Skin of body (tissue), 3 donors: ENCODE results near the gene ANKRD53. TPM values are rescaled to one million over a fixed set of nuclear protein-coding genes. Genes with fewer than 3 reads are reported as not detected.
"Not testable (repeated sequence)": the region's sequence is repeated elsewhere in the genome, so short reads cannot be mapped to it uniquely, and the experiment has no call there.

ENCODE experiments used
- DNase-seq: peaks from one replicate; lab custom pipeline; 2025; lab: John Stamatoyannopoulos, UW
- small RNA-seq: library from RNA; depleted of rRNA; stranded (forward); fragments of <200 nt; gene quantifications from one replicate; pipeline ENCODE3, GENCODE V24; 2014; ENCODE audit warnings: low replicate concordance
- total RNA-seq: library from RNA; depleted of rRNA; stranded (reverse); fragments of >200 nt; gene quantifications from one replicate; pipeline ENCODE4 v1.2.3, GENCODE V29; 2014

ANKRD53 gene
- total RNA-seq, 1 donor from 2014 or later, result 2.1 TPM

GRCh38 chr2:71006323-71006722, 27.9 kb downstream of the ANKRD53 start:
- DNase-seq, result no peak

- no peak for DNase-seq
Measured at GRCh38 chr2:71006955-71007799, 28.7 kb downstream of the ANKRD53 start.

GRCh38 chr2:71008342-71008741, 29.9 kb downstream of the ANKRD53 start:
- no peak for DNase-seq

- DNase-seq, result not testable (repeated sequence)
Measured at GRCh38 chr2:71011786-71012185, 33.4 kb downstream of the ANKRD53 start.

- no peak for DNase-seq
Measured at GRCh38 chr2:71018625-71019024, 40.2 kb downstream of the ANKRD53 start.

GRCh38 chr2:71019989-71020388, 41.6 kb downstream of the ANKRD53 start:
- DNase-seq, result not testable (repeated sequence)

- not testable (repeated sequence) for DNase-seq
Measured at GRCh38 chr2:71021394-71021793, 43.0 kb downstream of the ANKRD53 start.

GRCh38 chr2:71023553-71024243, 45.3 kb downstream of the ANKRD53 start:
- DNase-seq, result not testable (repeated sequence)

Small RNA genes within 50 kb of the gene (small RNA-seq; reads per million reads assigned to genes)
- gene RN7SL160P, result not detected

Other genes starting within 250 kb of the ANKRD53 start
- 8.5 TPM for gene ADD2, start 210.4 kb upstream of the ANKRD53 start, total RNA-seq
- gene FIGLA, start 188.0 kb upstream of the ANKRD53 start, total RNA-seq, result not detected
- 0.10 TPM for gene CLEC4F, start 158.0 kb upstream of the ANKRD53 start, total RNA-seq
- 5.3 TPM for gene CD207, start 142.8 kb upstream of the ANKRD53 start, total RNA-seq
- gene VAX2, start 78.1 kb upstream of the ANKRD53 start, total RNA-seq, result 0.20 TPM
- 2.3 TPM for gene ATP6V1B1, start 42.7 kb upstream of the ANKRD53 start, total RNA-seq
- 14.3 TPM for gene TEX261, start 16.2 kb downstream of the ANKRD53 start, total RNA-seq
- gene NAGK, start 90.0 kb downstream of the ANKRD53 start, total RNA-seq, result 58.2 TPM
- gene MCEE, start 151.6 kb downstream of the ANKRD53 start, total RNA-seq, result 33.5 TPM
- 22.8 TPM for gene MPHOSPH10, start 152.0 kb downstream of the ANKRD53 start, total RNA-seq
- gene PAIP2B, start 248.5 kb downstream of the ANKRD53 start, total RNA-seq, result 14.3 TPM